ENCODE results near the gene CA7.
"Not testable (repeated sequence)": the region's sequence is repeated elsewhere in the genome, so short reads cannot be mapped to it uniquely, and the experiment has no call there.

The CA7 gene

GRCh38 chr16:66850115-66850815 lies 6.1 kb downstream of the CA7 start:
- no peaks in the 10 kb centered on the region for H3K9me3 ChIP-seq
- H3K27me3 ChIP-seq (ENCODE audit: low read depth) = peaks cover 23% of the 10 kb centered on the region
- DNase-seq (ENCODE audit: low spot score in 2 of 2) = no peak
- H3K36me3 ChIP-seq (replicated peaks) = no peaks in the 10 kb centered on the region
- no peak overlapping the region for H3K4me3 ChIP-seq
- in situ Hi-C loops (cut with MboI; ENCODE audit: low sequenced_read_pairs) = no loop called here
- H3K4me1 ChIP-seq = no peaks in the 10 kb centered on the region

GRCh38 chr16:66851166-66851964 lies 7.2 kb downstream of the CA7 start:
- Histone ChIP-seq H3K36me3 (replicated peaks) (no peaks in the 10 kb centered on the region), H3K9me3 (no peaks in the 10 kb centered on the region), H3K27me3 (ENCODE audit: low read depth) (peaks cover 12% of the 10 kb centered on the region), H3K4me3 (no peak overlapping the region), H3K4me1 (no peaks in the 10 kb centered on the region)
- in situ Hi-C loops (cut with MboI; ENCODE audit: low sequenced_read_pairs) = no loop called here
- no peak for DNase-seq (ENCODE audit: low spot score in 2 of 2)

GRCh38 chr16:66853261-66854139 lies 9.3 kb downstream of the CA7 start:
- Histone ChIP-seq H3K36me3 (replicated peaks) (no peaks in the 10 kb centered on the region), H3K27me3 (ENCODE audit: low read depth) (no peaks in the 10 kb centered on the region), H3K4me3 (no peak overlapping the region), H3K4me1 (no peaks in the 10 kb centered on the region), H3K9me3 (no peaks in the 10 kb centered on the region)
- in situ Hi-C loops (cut with MboI; ENCODE audit: low sequenced_read_pairs) = no loop called here
- DNase-seq (ENCODE audit: low spot score in 2 of 2) = no peak

GRCh38 chr16:66856184-66856730 lies 12.0 kb downstream of the CA7 start:
- in situ Hi-C loops (cut with MboI; ENCODE audit: low sequenced_read_pairs) = no loop called here

GRCh38 chr16:66856801-66857200 lies 12.6 kb downstream of the CA7 start:
- Histone ChIP-seq H3K4me3 (no peak overlapping the region), H3K9me3 (no peaks in the 10 kb centered on the region), H3K27me3 (ENCODE audit: low read depth) (no peaks in the 10 kb centered on the region), H3K36me3 (replicated peaks) (no peaks in the 10 kb centered on the region), H3K4me1 (no peaks in the 10 kb centered on the region)
- DNase-seq (ENCODE audit: low spot score in 2 of 2) = no peak
- in situ Hi-C loops (cut with MboI; ENCODE audit: low sequenced_read_pairs) = no loop called here

More at GRCh38 chr16:66856184-66856730, 12.0 kb downstream of the CA7 start:
- Histone ChIP-seq H3K4me3 (no peak overlapping the region), H3K4me1 (no peaks in the 10 kb centered on the region), H3K9me3 (no peaks in the 10 kb centered on the region), H3K27me3 (ENCODE audit: low read depth) (no peaks in the 10 kb centered on the region), H3K36me3 (replicated peaks) (no peaks in the 10 kb centered on the region)
- no peak for DNase-seq (ENCODE audit: low spot score in 2 of 2)

GRCh38 chr16:66857437-66857836 lies 13.2 kb downstream of the CA7 start:
- Histone ChIP-seq H3K9me3 (no peaks in the 10 kb centered on the region), H3K27me3 (ENCODE audit: low read depth) (no peaks in the 10 kb centered on the region), H3K36me3 (replicated peaks) (no peaks in the 10 kb centered on the region), H3K4me3 (no peak overlapping the region), H3K4me1 (no peaks in the 10 kb centered on the region)
- DNase-seq (ENCODE audit: low spot score in 2 of 2) = no peak
- in situ Hi-C loops (cut with MboI; ENCODE audit: low sequenced_read_pairs) = no loop called here

- Histone ChIP-seq H3K9me3 (no peaks in the 10 kb centered on the region), H3K36me3 (replicated peaks) (no peaks in the 10 kb centered on the region), H3K4me3 (no peak overlapping the region), H3K27me3 (ENCODE audit: low read depth) (no peaks in the 10 kb centered on the region), H3K4me1 (no peaks in the 10 kb centered on the region)
- in situ Hi-C loops (cut with MboI; ENCODE audit: low sequenced_read_pairs) = no loop called here
- DNase-seq (ENCODE audit: low spot score in 2 of 2) = no peak
Measured at GRCh38 chr16:66858740-66859396, 14.7 kb downstream of the CA7 start.

GRCh38 chr16:66859397-66860068 lies 15.3 kb downstream of the CA7 start:
- in situ Hi-C loops (cut with MboI; ENCODE audit: low sequenced_read_pairs) = loop anchor here (10.0 kb wide), 1 partner anchor 455 kb away; no protein-coding TSS in a partner anchor
- Histone ChIP-seq H3K27me3 (ENCODE audit: low read depth) (no peaks in the 10 kb centered on the region), H3K4me3 (no peak overlapping the region), H3K4me1 (no peaks in the 10 kb centered on the region), H3K36me3 (replicated peaks) (no peaks in the 10 kb centered on the region), H3K9me3 (no peaks in the 10 kb centered on the region)
- DNase-seq (ENCODE audit: low spot score in 2 of 2) = no peak

- in situ Hi-C loops (cut with MboI; ENCODE audit: low sequenced_read_pairs) = loop anchor here (10.0 kb wide), 1 partner anchor 457 kb away; no protein-coding TSS in a partner anchor
- Histone ChIP-seq H3K4me1 (no peaks in the 10 kb centered on the region), H3K36me3 (replicated peaks) (no peaks in the 10 kb centered on the region), H3K9me3 (no peaks in the 10 kb centered on the region), H3K4me3 (no peak overlapping the region), H3K27me3 (ENCODE audit: low read depth) (no peaks in the 10 kb centered on the region)
- no peak for DNase-seq (ENCODE audit: low spot score in 2 of 2)
Measured at GRCh38 chr16:66862023-66862520, 17.9 kb downstream of the CA7 start.

- no peak overlapping the region for H3K4me3 ChIP-seq
- H3K9me3 ChIP-seq = no peaks in the 10 kb centered on the region
- in situ Hi-C loops (cut with MboI; ENCODE audit: low sequenced_read_pairs) = loop anchor here (10.0 kb wide), 1 partner anchor 459 kb away; no protein-coding TSS in a partner anchor
- H3K36me3 ChIP-seq (replicated peaks) = no peaks in the 10 kb centered on the region
- H3K4me1 ChIP-seq = no peaks in the 10 kb centered on the region
- DNase-seq (ENCODE audit: low spot score in 2 of 2) = no peak
- H3K27me3 ChIP-seq (ENCODE audit: low read depth) = no peaks in the 10 kb centered on the region
Measured at GRCh38 chr16:66863707-66864106, 19.5 kb downstream of the CA7 start.

- no peak for DNase-seq (ENCODE audit: low spot score in 2 of 2)
- no peaks in the 10 kb centered on the region for H3K36me3 ChIP-seq (replicated peaks)
- no peaks in the 10 kb centered on the region for H3K27me3 ChIP-seq (ENCODE audit: low read depth)
- in situ Hi-C loops (cut with MboI; ENCODE audit: low sequenced_read_pairs) = loop anchor here (10.0 kb wide), 1 partner anchor 465 kb away; no protein-coding TSS in a partner anchor
- H3K4me3 ChIP-seq = no peak overlapping the region
- H3K9me3 ChIP-seq = no peaks in the 10 kb centered on the region
- H3K4me1 ChIP-seq = peaks cover 4% of the 10 kb centered on the region; the same call in 1 of the 2 replicates
Measured at GRCh38 chr16:66869424-66869823, 25.2 kb downstream of the CA7 start.

GRCh38 chr16:66871363-66871762 lies 27.1 kb downstream of the CA7 start:
- H3K36me3 ChIP-seq (replicated peaks); H3K9me3 ChIP-seq; H3K27me3 ChIP-seq (ENCODE audit: low read depth); H3K4me3 ChIP-seq; H3K4me1 ChIP-seq; DNase-seq (ENCODE audit: low spot score in 2 of 2); in situ Hi-C loops (cut with MboI; ENCODE audit: low sequenced_read_pairs): not testable (repeated sequence)
